Neural cell (in vitro differentiated cells): Measurements from ENCODE around the gene PPM1H.

Experiments used
- CTCF ChIP-seq: fragments of 450-650 bp; IDR thresholded peaks from 2 replicates; pipeline ENCODE4 v1.5.1; 2014; ENCODE audit warnings: antibody characterized with exemption, mild to moderate bottlenecking, moderate library complexity; ENCODE audit not compliant: poor library complexity, severe bottlenecking
- SMC3 ChIP-seq: fragments of 450-650 bp; conservative IDR thresholded peaks from 2 replicates; pipeline ENCODE4 v1.6.1; 2014; ENCODE audit warnings: antibody characterized with exemption, mild to moderate bottlenecking, moderate library complexity; ENCODE audit not compliant: poor library complexity
- TF ChIP-seq, protein P1 (sequence below): IDR thresholded peaks from 2 replicates; pipeline ENCODE4 v1.6.1; 2012; ENCODE audit warnings: borderline replicate concordance

DNA sequence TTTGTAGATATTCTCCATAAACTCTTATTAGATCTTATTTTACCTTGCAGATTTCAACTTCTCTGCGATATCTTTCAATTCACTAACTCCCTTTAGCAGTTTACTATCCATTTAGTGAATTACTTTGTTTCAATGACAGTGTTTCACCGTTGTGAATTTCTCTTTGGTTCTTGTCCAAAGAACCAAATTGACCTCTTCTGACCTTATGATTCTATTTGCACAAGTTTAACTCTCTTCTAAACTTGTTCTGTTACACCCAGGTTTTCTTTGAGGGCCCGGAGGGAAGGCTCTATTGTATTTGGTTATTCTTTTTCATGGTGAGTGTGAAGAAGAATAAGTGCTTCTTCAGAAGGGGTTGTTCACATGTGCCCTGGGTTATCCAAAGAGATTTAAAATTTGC is 281.6 kb downstream of the PPM1H start:
- no peak for TF ChIP-seq SMC3
- TF ChIP-seq CTCF: no peak
- TF ChIP-seq, protein P1, sequence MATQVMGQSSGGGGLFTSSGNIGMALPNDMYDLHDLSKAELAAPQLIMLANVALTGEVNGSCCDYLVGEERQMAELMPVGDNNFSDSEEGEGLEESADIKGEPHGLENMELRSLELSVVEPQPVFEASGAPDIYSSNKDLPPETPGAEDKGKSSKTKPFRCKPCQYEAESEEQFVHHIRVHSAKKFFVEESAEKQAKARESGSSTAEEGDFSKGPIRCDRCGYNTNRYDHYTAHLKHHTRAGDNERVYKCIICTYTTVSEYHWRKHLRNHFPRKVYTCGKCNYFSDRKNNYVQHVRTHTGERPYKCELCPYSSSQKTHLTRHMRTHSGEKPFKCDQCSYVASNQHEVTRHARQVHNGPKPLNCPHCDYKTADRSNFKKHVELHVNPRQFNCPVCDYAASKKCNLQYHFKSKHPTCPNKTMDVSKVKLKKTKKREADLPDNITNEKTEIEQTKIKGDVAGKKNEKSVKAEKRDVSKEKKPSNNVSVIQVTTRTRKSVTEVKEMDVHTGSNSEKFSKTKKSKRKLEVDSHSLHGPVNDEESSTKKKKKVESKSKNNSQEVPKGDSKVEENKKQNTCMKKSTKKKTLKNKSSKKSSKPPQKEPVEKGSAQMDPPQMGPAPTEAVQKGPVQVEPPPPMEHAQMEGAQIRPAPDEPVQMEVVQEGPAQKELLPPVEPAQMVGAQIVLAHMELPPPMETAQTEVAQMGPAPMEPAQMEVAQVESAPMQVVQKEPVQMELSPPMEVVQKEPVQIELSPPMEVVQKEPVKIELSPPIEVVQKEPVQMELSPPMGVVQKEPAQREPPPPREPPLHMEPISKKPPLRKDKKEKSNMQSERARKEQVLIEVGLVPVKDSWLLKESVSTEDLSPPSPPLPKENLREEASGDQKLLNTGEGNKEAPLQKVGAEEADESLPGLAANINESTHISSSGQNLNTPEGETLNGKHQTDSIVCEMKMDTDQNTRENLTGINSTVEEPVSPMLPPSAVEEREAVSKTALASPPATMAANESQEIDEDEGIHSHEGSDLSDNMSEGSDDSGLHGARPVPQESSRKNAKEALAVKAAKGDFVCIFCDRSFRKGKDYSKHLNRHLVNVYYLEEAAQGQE: no peak
